H1 (cell line): ENCODE results near the gene BOLA1. TPM values are rescaled to one million over a fixed set of nuclear protein-coding genes. Genes with fewer than 3 reads are reported as not detected.

Experiments used
- CBX5 ChIP-seq: fragments of 300-800, 300-1000 bp; sonication (generic); IDR thresholded peaks from 2 replicates; pipeline ENCODE4 v1.7.1; 2016; ENCODE audit warnings: antibody characterized with exemption, low read length, low read depth
- CHD1 ChIP-seq: IDR thresholded peaks from 2 replicates; pipeline ENCODE4 v1.6.1; 2012; ENCODE audit warnings: low read depth, low read length, improper control_type of control experiment
- CHD2 ChIP-seq: IDR thresholded peaks from 2 replicates; pipeline ENCODE4 v1.6.1; 2012; ENCODE audit warnings: low read length, improper control_type of control experiment
- GTF2F1 ChIP-seq: IDR thresholded peaks from 2 replicates; pipeline ENCODE4 v1.6.1; 2012; ENCODE audit warnings: low read depth, low read length, improper control_type of control experiment, borderline replicate concordance
- KDM5A ChIP-seq: fragments of 200-600 bp; IDR thresholded peaks from 2 replicates; pipeline ENCODE4 v1.7.1; 2012; ENCODE audit warnings: mild to moderate bottlenecking, low read length, inconsistent platforms, mixed read lengths
- NRF1 ChIP-seq: IDR thresholded peaks from 2 replicates; pipeline ENCODE4 v1.6.1; 2011; ENCODE audit warnings: mild to moderate bottlenecking, low read depth, low read length, improper control_type of control experiment
- PHF8 ChIP-seq: fragments of 200-600 bp; sonication (generic); conservative IDR thresholded peaks from 2 replicates; pipeline ENCODE4 v1.7.1; 2012; ENCODE audit warnings: low read depth, mild to moderate bottlenecking, inconsistent platforms, low read length, moderate library complexity
- POLR2AphosphoS5 ChIP-seq: IDR thresholded peaks from 2 replicates; pipeline ENCODE4 v1.6.1; 2011; ENCODE audit warnings: low read depth, low read length
- RNF2 ChIP-seq: fragments of 200-900, 300-1000 bp; sonication (generic); IDR thresholded peaks from 2 replicates; pipeline ENCODE4 v1.7.1; 2016; ENCODE audit warnings: borderline replicate concordance, low read depth, mild to moderate bottlenecking, antibody characterized with exemption, low read length; ENCODE audit not compliant: poor library complexity, severe bottlenecking; ENCODE audit errors: missing control alignments
- SAP30 ChIP-seq: fragments of 300-600 bp; sonication (generic); IDR thresholded peaks from 2 replicates; pipeline ENCODE4 v1.7.1; 2012; ENCODE audit warnings: low read length, moderate library complexity, mild to moderate bottlenecking, inconsistent platforms; ENCODE audit not compliant: insufficient read depth, insufficient replicate concordance
- SIRT6 ChIP-seq: IDR thresholded peaks from one replicate; pipeline ENCODE4 v1.7.1; 2012; ENCODE audit warnings: low read length, inconsistent platforms
- SP1 ChIP-seq: IDR thresholded peaks from 2 replicates; pipeline ENCODE4 v1.6.1; 2011; ENCODE audit warnings: low read depth, low read length
- TAF1 ChIP-seq: IDR thresholded peaks from 2 replicates; pipeline ENCODE4 v1.6.1; 2011; ENCODE audit warnings: mild to moderate bottlenecking, low read depth, low read length
- TAF7 ChIP-seq: optimal IDR thresholded peaks from 2 replicates; pipeline ENCODE3; 2011; ENCODE audit warnings: low read depth, mild to moderate bottlenecking, inconsistent platforms, low read length, moderate library complexity, borderline replicate concordance
- polyA plus RNA-seq, 7 experiments: library from polyadenylated mRNA; depleted of rRNA in 3 of 7; stranded (reverse) in 5 of 7; unstranded in 2 of 7; fragments of >200 nt in 5 of 7; fragments of 200-250 nt in 2 of 7; gene quantifications; 1 replicate in 5 of 7; 2 replicates in 1 of 7; 4 replicates in 1 of 7; pipeline versions ENCODE4 v1.2.1 to v1.2.3, GENCODE V29; 2011 to 2013; ENCODE audit warnings: missing spikeins in 2 of 7, mixed read lengths in 2 of 7
- total RNA-seq: library from RNA; stranded (reverse); fragmentation: NEBNext Ultra II Directional; extraction: Animal tissue kit (Norgen Biotek cat#: 25700); gene quantifications from 2 replicates; pipeline ENCODE4 v1.2.1, GENCODE V29; 2021
- TF ChIP-seq, protein P1 (sequence below): IDR thresholded peaks from 2 replicates; pipeline ENCODE4 v1.6.1; 2012; ENCODE audit warnings: low read length, inconsistent platforms
- TF ChIP-seq, protein P2 (sequence below): IDR thresholded peaks from 2 replicates; pipeline ENCODE4 v1.6.1; 2012; ENCODE audit warnings: inconsistent platforms

BOLA1 gene
- total and polyA plus RNA-seq, 2 of the 8 experiments (the other 6 are each of a cell fraction or from before 2014, with no cell fraction given): 8.1 to 15.4 TPM

DNA sequence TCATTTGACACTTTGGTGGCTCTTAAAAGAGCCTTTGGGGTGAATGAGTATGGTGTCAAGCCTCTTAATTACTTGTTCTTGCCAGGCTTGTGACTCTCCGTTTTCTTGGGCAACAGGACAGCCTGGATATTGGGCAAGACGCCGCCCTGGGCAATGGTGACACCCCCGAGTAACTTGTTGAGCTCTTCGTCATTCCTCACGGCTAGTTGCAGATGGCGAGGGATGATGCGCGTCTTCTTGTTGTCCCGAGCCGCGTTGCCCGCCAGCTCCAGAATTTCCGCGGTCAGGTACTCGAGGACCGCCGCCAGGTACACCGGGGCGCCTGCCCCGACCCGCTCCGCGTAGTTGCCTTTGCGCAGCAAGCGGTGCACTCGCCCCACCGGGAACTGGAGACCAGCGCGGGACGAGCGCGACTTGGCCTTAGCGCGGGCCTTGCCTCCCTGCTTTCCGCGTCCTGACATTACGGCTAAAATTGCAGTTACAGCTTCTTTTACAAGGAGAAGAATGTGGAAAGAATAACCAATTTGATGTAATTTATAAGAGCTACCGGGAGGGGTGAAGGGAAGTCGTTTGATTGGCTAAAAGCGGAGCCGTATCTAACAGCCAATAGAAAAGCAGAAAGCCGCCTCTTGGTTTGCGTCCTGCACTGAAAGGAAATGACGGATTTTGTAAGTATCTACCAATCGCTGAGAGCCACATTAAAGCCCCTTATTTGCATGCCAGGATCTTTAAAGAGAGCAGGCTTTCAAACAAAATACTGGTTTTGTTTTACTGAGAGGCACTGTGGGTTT, 11.7 kb upstream of the BOLA1 start (continued):
- TF ChIP-seq NRF1: no peak
- TF ChIP-seq, protein P1, sequence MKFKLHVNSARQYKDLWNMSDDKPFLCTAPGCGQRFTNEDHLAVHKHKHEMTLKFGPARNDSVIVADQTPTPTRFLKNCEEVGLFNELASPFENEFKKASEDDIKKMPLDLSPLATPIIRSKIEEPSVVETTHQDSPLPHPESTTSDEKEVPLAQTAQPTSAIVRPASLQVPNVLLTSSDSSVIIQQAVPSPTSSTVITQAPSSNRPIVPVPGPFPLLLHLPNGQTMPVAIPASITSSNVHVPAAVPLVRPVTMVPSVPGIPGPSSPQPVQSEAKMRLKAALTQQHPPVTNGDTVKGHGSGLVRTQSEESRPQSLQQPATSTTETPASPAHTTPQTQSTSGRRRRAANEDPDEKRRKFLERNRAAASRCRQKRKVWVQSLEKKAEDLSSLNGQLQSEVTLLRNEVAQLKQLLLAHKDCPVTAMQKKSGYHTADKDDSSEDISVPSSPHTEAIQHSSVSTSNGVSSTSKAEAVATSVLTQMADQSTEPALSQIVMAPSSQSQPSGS: no peak; the same call in none of the 2 replicates
- no peak for TF ChIP-seq SIRT6
- peak; percentile 99 for TF ChIP-seq POLR2AphosphoS5
- TF ChIP-seq SAP30: peak; percentile 13
- peak; percentile 85 for TF ChIP-seq TAF7
- 0 out of 2 replicates have a peak, but pooled peaks have one; percentile 78 for TF ChIP-seq GTF2F1
- no peak for TF ChIP-seq KDM5A
- peak; percentile 83 for TF ChIP-seq CHD1
- TF ChIP-seq SP1: peak; percentile 89
- peak; percentile 55; the same call in 1 of the 2 replicates for TF ChIP-seq CHD2
- peak; percentile 87 for TF ChIP-seq TAF1
- TF ChIP-seq, protein P2, sequence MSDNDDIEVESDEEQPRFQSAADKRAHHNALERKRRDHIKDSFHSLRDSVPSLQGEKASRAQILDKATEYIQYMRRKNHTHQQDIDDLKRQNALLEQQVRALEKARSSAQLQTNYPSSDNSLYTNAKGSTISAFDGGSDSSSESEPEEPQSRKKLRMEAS: peak; percentile 55
- 0 out of 2 replicates have a peak, but pooled peaks have one; percentile 38 for TF ChIP-seq PHF8
- TF ChIP-seq CBX5: no peak
- no peak for TF ChIP-seq RNF2
- TF ChIP-seq, all 59 proteins: peak for 17
